ENCODE results near the gene PRSS57. TPM values are rescaled to one million over a fixed set of nuclear protein-coding genes. Genes with fewer than 3 reads are reported as not detected.
A peak's percentile ranks its signal among the peaks of the same experiment; 100 is the strongest.

PRSS57 gene
- total and polyA plus RNA-seq, 2 of the 13 experiments (the other 11 are each of a cell fraction or from before 2014, with no cell fraction given): 0.12 TPM; not detected in 1

- TF ChIP-seq ZNF687 (CRISPR knock-in tag; IDR thresholded peaks at IDR 0.05) (0 out of 2 replicates have a peak, but pooled peaks have one; percentile 22), NFE2L2 (IDR thresholded peaks at IDR 0.05; ENCODE audit: low read length) (no peak), RBAK (CRISPR knock-in tag; IDR thresholded peaks at IDR 0.05) (no peak), ZSCAN9 (CRISPR knock-in tag; IDR thresholded peaks at IDR 0.05; ENCODE audit: borderline replicate concordance) (no peak), ZNF816 (CRISPR knock-in tag; IDR thresholded peaks at IDR 0.05; ENCODE audit: borderline replicate concordance) (no peak), RFXANK (CRISPR knock-in tag; IDR thresholded peaks at IDR 0.05) (no peak)
Observed at GRCh38 chr19:655691-656090, 39.6 kb downstream of the PRSS57 start (continued).

GRCh38 chr19:653425-653824 is 41.8 kb downstream of the PRSS57 start:
- 100% methylated on average over 3 of the region's 17 CpGs for WGBS (ENCODE audit: low lambda C conversion rate)
- Histone ChIP-seq H2AFZ (ENCODE audit: low read length) (no peak overlapping the region), H4K20me1 (ENCODE audit: insufficient read depth, low read length) (peaks cover 67% of the 10 kb centered on the region), H3K9ac (ENCODE audit: insufficient read depth, low read depth, low read length) (no peak overlapping the region), H3K27ac (ENCODE audit: extremely low read length, insufficient read depth, low read length) (no peak overlapping the region), H3K27me3 (ENCODE audit: control insufficient read depth in 1 of 2, insufficient read depth in 2 of 2, low read length in 2 of 2) (no peaks in the 10 kb centered on the region), H3K9me3 (ENCODE audit: low read length) (no peaks in the 10 kb centered on the region), H3K36me3 (replicated peaks in 1 of 2; ENCODE audit: control insufficient read depth in 1 of 2, insufficient read depth in 2 of 2, low read length in 2 of 2) (peaks cover 31 to 71% of the 10 kb centered on the region in 2 experiments), H3K79me2 (ENCODE audit: insufficient read depth, low read length) (peaks cover 60% of the 10 kb centered on the region), H3K4me1 (ENCODE audit: insufficient read depth, low read length) (peaks cover 20% of the 10 kb centered on the region), H3K4me3 (replicated peaks in 1 of 3; ENCODE audit: insufficient read depth in 1 of 3, low read depth in 2 of 3, low read length in 3 of 3) (no peak overlapping the region), H3K4me2 (ENCODE audit: low read depth, low read length) (no peak overlapping the region)
- no peak for TF ChIP-seq MLX (CRISPR knock-in tag; IDR thresholded peaks at IDR 0.05)
- no peak for TF ChIP-seq REL (CRISPR knock-in tag; conservative IDR thresholded peaks at IDR 0.05)
- no peak for TF ChIP-seq ZNF780A (CRISPR knock-in tag; IDR thresholded peaks at IDR 0.05)
- no peak for TF ChIP-seq TERF1 (CRISPR knock-in tag; IDR thresholded peaks at IDR 0.05)
- no peak for TF ChIP-seq ATF7 (IDR thresholded peaks at IDR 0.05)
- TF ChIP-seq ATF7 (CRISPR knock-in tag; IDR thresholded peaks at IDR 0.05): no peak
- no peak for TF ChIP-seq JUND (CRISPR knock-in tag; IDR thresholded peaks at IDR 0.05)
- TF ChIP-seq CSRNP1 (CRISPR knock-in tag; IDR thresholded peaks at IDR 0.05): no peak
- no peak for TF ChIP-seq CEBPB (IDR thresholded peaks at IDR 0.05; ENCODE audit: borderline replicate concordance, low read depth, low read length)
- no peak for TF ChIP-seq HOXA9 (CRISPR knock-in tag; IDR thresholded peaks at IDR 0.05; ENCODE audit: borderline replicate concordance)
- TF ChIP-seq NR3C1 (CRISPR knock-in tag; IDR thresholded peaks at IDR 0.05): no peak
- no peak for TF ChIP-seq NFE2L2 (IDR thresholded peaks at IDR 0.05; ENCODE audit: low read length)
- FAIRE-seq (no peak), ATAC-seq (no peak), DNase-seq (ENCODE audit: low spot score) (no peak)
- in situ Hi-C loops (cut with HindIII; ENCODE audit: extremely low pct_ligation_motif_present, low pct_unique_long_range_greater_than_20kb) (no loop called here), intact Hi-C loops (cut with micrococcal nuclease; ENCODE audit: unreplicated experiment) (no loop called here)
- POLR2A ChIA-PET: no interaction called here
- CTCF ChIA-PET (ENCODE audit: low intra/inter-chr PET ratio, low total read pairs): no interaction called here
- BruUV-seq (replicated peaks): no TSS peak

Measured in HepG2 (cell line).